ENCODE results near the gene PHACTR3.

PHACTR3 gene

GRCh38 chr20:59665656-59666555, 61.6 kb downstream of the PHACTR3 start:
- DNase-seq (ENCODE audit: low spot score) = peak; percentile 53

GRCh38 chr20:59666586-59666985, 62.2 kb downstream of the PHACTR3 start:
- TF ChIP-seq CTCF (IDR thresholded peaks at IDR 0.05) = no peak
- Histone ChIP-seq H3K27ac (no peak overlapping the region), H3K4me3 (no peak overlapping the region)
- peak; percentile 24 for DNase-seq (ENCODE audit: low spot score)

More at GRCh38 chr20:59665656-59666555, 61.6 kb downstream of the PHACTR3 start:
- Histone ChIP-seq H3K4me3 (no peak overlapping the region), H3K27ac (no peak overlapping the region)
- no peak for TF ChIP-seq CTCF (IDR thresholded peaks at IDR 0.05)

DNA sequence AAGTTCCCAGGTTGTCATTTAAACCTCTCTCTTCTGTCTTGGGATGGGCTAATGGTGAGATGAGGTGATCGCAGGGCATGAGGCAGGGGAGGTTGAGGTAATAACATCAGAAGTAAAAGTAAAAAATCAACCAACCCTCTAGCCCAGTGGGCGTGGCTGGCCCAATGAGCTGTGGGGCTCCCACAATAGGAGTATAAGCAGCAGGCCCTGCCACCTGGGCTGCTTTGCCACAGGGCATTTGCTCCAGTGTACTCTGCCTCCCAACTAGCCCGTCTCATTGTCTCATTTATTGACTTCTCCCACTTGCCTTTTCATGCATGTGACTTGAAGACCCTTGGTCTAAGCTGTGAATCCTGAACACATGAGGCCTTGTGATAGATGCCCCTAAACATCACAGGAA, 62.8 kb downstream of the PHACTR3 start:
- DNase-seq (ENCODE audit: low spot score) = peak; percentile 46
- H3K4me3 ChIP-seq = no peak overlapping the region
- no peak for TF ChIP-seq CTCF (IDR thresholded peaks at IDR 0.05)
- no peak overlapping the region for H3K27ac ChIP-seq

DNA sequence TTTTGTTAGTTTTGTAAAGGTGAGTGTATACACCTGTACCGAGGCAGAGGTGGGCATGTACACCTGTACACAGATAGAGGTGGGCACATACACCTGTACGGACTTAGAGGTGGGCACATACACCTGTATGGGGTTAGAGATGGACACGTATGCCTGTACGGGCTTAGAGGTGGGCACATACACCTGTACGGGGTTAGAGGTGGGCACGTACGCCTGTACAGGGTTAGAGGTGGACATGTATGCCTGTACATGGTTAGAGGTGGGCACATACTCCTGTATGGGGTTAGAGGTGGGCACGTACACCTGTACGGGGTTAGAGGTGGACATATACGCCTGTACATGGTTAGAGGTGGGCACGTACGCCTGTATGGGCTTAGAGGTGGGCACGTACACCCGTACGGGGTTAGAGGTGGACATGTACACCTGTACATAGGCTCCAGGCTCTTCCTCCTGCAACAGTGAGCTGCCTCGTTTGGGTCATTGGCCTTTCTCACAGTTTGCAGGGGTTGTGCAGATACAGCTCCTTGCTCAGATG, 63.7 kb downstream of the PHACTR3 start:
- Histone ChIP-seq H3K27ac (no peak overlapping the region), H3K4me3 (no peak overlapping the region)
- TF ChIP-seq CTCF (IDR thresholded peaks at IDR 0.05) = no peak
- peak; percentile 53 for DNase-seq (ENCODE audit: low spot score)

- H3K4me3 ChIP-seq = no peak overlapping the region
- H3K27ac ChIP-seq = no peak overlapping the region
- TF ChIP-seq CTCF (IDR thresholded peaks at IDR 0.05) = no peak
- DNase-seq (ENCODE audit: low spot score) = peak; percentile 24
Measured at GRCh38 chr20:59668926-59669850, 64.8 kb downstream of the PHACTR3 start.

- Histone ChIP-seq H3K4me3 (no peak overlapping the region), H3K27ac (no peak overlapping the region)
- peak; percentile 31 for DNase-seq (ENCODE audit: low spot score)
- TF ChIP-seq CTCF (IDR thresholded peaks at IDR 0.05) = no peak
Measured at GRCh38 chr20:59670786-59671492, 66.6 kb downstream of the PHACTR3 start.

All from coronary artery (tissue), 2 donors.